WI38 (cell line): ENCODE results near the gene FBXL12.
"Not testable (repeated sequence)": the region's sequence is repeated elsewhere in the genome, so short reads cannot be mapped to it uniquely, and the experiment has no call there.

ENCODE experiments used
- H3K4me3 ChIP-seq: 2 replicates; pipeline ENCODE4 v1.5.1; 2011; ENCODE audit warnings: low read depth, mild to moderate bottlenecking, control low read depth, low read length
- TF ChIP-seq, protein P1 (sequence below): IDR thresholded peaks from 2 replicates; pipeline ENCODE4 v1.5.1; 2012; ENCODE audit warnings: low read depth, mild to moderate bottlenecking, control low read depth, low read length

FBXL12 gene

DNA sequence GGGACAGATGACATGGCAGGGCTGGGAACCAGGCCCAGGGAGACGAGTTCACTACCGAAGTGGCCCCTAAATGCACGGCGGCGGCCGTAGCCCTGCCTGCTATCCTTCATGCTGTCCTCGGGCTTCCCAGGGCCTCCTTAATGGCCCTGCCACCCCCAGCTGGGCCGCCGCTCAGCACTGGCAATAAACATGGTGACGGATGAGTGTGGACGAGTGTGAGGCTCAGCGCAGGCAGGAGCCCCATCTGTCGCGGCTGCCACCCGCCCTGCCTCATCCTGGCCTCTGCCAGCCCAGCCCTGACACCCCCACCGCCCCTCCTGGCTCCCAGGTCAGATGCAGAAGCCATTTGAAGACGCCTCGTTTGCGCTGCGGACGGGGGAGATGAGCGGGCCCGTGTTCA, 29.9 kb upstream of the FBXL12 start:
- TF ChIP-seq, protein P1, sequence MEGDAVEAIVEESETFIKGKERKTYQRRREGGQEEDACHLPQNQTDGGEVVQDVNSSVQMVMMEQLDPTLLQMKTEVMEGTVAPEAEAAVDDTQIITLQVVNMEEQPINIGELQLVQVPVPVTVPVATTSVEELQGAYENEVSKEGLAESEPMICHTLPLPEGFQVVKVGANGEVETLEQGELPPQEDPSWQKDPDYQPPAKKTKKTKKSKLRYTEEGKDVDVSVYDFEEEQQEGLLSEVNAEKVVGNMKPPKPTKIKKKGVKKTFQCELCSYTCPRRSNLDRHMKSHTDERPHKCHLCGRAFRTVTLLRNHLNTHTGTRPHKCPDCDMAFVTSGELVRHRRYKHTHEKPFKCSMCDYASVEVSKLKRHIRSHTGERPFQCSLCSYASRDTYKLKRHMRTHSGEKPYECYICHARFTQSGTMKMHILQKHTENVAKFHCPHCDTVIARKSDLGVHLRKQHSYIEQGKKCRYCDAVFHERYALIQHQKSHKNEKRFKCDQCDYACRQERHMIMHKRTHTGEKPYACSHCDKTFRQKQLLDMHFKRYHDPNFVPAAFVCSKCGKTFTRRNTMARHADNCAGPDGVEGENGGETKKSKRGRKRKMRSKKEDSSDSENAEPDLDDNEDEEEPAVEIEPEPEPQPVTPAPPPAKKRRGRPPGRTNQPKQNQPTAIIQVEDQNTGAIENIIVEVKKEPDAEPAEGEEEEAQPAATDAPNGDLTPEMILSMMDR = no peak
- H3K4me3 ChIP-seq = no peak overlapping the region

DNA sequence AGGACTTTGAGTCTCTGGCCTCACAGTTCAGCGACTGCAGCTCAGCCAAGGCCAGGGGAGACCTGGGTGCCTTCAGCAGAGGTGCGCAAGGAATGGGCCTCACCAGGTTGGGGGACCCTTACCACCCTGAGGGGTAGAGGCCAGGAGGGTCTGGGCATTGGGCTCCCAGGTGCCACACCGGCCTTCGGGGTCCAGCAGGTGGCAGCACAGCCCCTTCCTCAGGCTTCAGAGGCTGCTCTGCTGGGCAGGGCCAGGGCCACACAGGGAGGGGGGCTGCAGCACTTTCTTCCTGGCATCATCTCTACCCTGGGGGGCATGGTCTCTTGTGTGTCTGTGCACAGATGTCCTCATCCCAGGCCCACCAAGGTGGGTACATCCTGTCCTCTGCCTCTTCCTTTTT, 29.2 kb upstream of the FBXL12 start:
- TF ChIP-seq, protein P1 = 0 out of 2 replicates have a peak, but pooled peaks have one; percentile 15
- no peak overlapping the region for H3K4me3 ChIP-seq

DNA sequence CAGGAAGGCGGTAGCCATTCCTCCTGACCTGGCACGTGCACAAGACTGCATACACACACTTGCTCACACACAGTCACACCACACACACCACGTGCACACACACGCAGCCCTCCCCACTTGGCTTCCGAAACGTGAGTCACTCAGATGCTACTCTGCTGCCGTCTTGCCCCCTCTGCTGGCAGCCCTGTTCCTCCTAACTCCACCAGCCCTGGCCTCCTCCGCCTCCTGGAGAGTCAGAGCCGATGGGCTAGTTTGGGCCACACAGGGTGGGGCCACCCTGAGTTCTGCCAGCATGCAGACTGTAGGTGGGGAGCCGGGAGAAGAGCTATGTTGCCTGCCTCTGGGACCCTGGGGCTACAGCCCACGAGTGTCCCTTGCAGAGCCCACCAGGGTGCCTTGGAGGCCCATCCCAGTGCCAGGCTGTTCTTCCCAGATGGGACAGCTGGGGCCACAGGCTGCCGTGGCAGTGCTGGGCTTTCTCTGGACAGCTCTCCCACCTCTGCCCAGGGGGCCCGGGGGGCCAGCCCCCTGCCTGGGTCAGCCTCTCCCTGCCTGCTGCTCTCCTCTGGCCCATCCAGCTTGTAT, 28.3 kb upstream of the FBXL12 start:
- TF ChIP-seq, protein P1 = peak; percentile 72
- H3K4me3 ChIP-seq = no peak overlapping the region

DNA sequence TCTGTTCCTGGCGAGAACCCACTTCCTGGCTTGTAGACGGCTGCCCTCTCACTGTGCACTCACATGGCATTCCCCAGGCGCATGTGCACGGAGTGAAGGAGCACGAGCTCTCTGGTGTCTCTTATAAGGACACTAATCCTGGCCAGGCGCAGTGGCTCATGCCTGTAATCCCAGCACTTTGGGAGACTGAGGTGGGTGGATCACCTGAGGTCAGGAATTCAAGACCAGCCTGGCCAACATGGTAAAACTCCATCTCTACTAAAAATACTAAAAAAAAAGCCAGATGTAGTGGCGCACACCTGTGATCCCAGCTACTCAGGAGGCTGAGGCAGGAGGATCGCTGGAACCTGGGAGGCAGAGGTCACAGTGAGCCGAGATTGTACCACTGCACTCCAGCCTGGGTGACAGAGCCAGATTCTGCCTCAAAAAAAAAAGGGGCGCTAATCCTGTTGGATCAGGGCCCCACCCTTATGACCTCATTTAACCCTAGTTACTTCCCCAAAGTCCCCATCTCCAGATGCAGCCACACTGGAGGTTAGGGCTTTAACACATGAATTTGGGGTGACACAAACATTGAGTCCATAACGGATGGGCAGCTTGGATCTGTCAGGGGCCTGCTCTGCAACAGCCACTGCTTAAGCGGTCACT, 24.9 kb upstream of the FBXL12 start:
- not testable (repeated sequence) for H3K4me3 ChIP-seq

DNA sequence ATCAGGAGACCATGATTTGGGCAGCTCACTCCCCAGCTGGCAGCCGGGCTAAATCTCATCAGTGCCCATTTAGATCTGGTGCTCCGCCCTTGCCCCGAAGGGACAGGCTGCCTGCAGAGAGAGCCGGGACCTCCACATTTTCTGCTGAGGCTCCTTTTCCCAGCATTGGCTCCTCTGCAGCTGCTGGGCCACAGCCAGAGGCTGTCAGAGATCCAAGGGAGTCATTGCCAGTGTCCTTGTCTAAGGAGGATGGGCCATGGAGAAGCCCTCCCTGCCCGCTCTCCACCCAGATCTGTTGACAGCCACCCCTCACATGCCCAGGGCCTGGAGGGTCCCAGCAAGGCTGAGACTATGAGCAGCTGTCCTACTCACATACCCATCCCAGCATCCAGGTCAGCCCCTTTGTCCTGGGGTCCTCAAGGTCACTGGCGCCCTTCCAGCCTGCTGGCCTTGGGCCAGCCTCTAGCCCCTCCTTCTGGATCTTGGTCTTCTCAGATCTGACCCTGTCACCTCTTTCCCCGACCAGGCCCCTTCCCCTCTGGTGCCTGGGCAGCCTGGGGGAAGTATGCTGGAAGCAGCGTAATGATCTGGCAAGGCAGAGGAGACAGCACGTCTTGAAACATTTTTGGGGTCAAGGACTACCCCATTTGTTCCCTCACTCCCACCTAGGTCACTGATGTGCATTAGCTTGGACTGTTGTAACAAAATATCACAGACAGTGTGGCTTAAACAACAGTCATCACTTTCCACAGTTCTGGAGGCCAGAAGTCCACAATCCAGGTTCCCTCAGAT, 24.2 kb upstream of the FBXL12 start:
- H3K4me3 ChIP-seq = no peak overlapping the region
- TF ChIP-seq, protein P1 = no peak

DNA sequence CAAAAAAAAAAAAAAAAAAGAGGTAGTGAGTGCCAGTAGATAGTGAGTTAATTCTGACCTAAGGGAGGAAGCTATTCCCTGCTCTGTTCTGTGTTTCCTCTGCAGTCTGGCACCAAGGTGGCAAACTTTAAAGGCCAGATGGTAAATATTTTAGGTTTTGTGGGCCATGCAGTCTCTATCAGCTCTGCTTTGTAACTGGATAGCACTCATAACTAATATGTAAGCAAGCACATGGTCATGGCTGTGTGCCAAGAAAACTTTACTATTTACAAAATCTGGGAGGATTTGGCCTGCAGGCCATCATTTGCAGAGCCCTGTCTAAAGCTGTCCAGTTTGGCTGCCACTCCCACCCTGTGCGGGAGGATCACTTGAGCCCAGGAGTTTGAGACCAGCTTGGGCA, 20.5 kb upstream of the FBXL12 start:
- TF ChIP-seq, protein P1 = no peak
- H3K4me3 ChIP-seq = no peak overlapping the region

DNA sequence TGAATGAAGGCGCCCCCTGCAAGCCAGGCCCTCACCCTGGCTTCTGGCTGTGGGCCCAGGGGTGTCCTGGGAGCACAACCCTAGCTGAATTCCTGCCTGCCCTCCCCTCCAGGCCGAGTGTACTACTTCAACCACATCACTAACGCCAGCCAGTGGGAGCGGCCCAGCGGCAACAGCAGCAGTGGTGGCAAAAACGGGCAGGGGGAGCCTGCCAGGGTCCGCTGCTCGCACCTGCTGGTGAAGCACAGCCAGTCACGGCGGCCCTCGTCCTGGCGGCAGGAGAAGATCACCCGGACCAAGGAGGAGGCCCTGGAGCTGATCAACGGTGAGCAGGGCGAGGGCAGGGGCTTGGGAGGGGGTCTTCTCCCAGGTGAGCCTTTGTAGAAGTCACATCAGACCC, 19.4 kb upstream of the FBXL12 start:
- H3K4me3 ChIP-seq = no peak overlapping the region
- TF ChIP-seq, protein P1 = no peak
